Measurements from ENCODE around the gene CLEC4G.

DNA sequence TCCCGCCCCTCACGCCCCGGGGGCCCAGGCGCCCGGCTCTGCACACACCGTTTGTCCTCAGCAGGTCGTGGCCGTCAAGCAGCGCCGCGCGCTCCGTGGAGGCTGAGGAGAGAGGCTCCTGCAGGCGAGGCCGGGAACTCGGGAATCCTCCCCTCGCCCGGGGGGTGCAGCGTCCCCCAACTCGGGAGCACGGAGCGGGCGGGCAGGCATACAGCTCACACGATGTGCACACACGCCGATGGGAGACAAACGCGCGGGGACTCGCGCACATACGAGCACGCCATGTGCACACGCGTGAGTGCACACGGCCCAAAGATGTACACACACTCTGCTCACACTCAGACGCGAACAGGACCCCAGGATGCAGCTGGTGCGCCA lies 703 bp downstream of the CLEC4G start:
- TF ChIP-seq CTCF (IDR thresholded peaks at IDR 0.05) (no peak), POLR2A (IDR thresholded peaks at IDR 0.05) (no peak)
